Measurements from ENCODE around the gene ADARB2. TPM values are rescaled to one million over a fixed set of nuclear protein-coding genes. Genes with fewer than 3 reads are reported as not detected.

ADARB2 gene
- total and polyA plus RNA-seq, 2 experiments from 2014 or later = 2.0 to 5.0 TPM

DNA sequence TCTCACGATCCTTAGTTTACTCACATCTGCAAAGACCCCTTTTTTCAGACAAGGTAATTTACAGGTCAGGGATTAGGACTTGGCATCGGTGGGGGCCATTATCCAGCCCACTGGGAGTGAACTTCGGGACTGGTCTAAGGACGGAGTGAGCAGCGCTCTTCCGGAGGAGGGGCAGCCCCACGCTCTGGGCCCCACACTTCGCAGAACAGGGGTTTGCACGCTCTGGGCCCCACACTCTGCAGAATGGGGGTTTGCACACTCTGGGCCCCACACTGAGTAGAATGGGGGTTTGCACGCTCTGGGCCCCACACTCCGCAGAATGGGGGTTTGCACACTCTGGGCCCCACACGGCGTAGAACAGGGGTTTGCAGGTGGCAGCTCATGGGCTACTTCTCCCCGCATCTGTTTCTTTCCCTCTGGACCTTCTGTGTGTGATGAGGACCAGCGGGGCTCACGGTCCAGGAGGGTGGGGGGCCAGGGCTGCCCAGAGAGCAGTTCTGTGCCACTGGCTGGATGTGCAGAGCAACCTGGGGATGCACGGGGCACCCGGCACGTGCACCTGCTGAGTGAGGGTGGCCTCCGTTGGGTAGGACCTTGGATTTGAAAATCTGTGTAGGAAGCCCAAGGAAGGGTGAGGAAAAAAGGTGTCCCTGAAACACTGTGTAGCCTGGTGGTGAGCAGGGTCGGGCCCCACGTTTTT, 546.4 kb downstream of the ADARB2 start:
- no peaks in the 10 kb centered on the region for H3K9me3 Mint-ChIP-seq

More for the DNA sequence above, 546.4 kb downstream of the ADARB2 start:
- Mint-ChIP-seq H3K4me1 (peaks cover 16% of the 10 kb centered on the region), H3K27ac (no peak overlapping the region), H3K4me3 (no peak overlapping the region), H3K36me3 (ENCODE audit: low read depth) (no peaks in the 10 kb centered on the region), H3K27me3 (ENCODE audit: insufficient read depth, low read depth, poor library complexity) (peaks cover 16% of the 10 kb centered on the region)
- H3K4me1 ChIP-seq (ENCODE audit: insufficient read depth) = peaks cover 9% of the 10 kb centered on the region; the same call in 1 of the 2 replicates
- H3K4me2 ChIP-seq = no peak overlapping the region
- H4K20me1 ChIP-seq (replicated peaks; ENCODE audit: insufficient read depth) = no peaks in the 10 kb centered on the region
- H3K36me3 ChIP-seq (ENCODE audit: insufficient read depth) = no peaks in the 10 kb centered on the region
- ATAC-seq (no peak), DNase-seq (ENCODE audit: low spot score) (no peak)
- no peaks in the 10 kb centered on the region for H3K79me2 ChIP-seq (replicated peaks; ENCODE audit: insufficient read depth)
- no peaks in the 10 kb centered on the region for H3F3A ChIP-seq (replicated peaks; ENCODE audit: low read depth)
- no peaks in the 10 kb centered on the region for H3K9me2 ChIP-seq (ENCODE audit: insufficient read depth)
- H2AFZ ChIP-seq = no peak overlapping the region
- no peaks in the 10 kb centered on the region for H3K27me3 ChIP-seq (ENCODE audit: insufficient read depth)
- no peak overlapping the region for H3K4me3 ChIP-seq
- no peak for TF ChIP-seq NANOG (IDR thresholded peaks at IDR 0.05; ENCODE audit: borderline replicate concordance)
- no peak for TF ChIP-seq JUNB (IDR thresholded peaks at IDR 0.05; ENCODE audit: unreplicated experiment)
- no peak for TF ChIP-seq ZNF114 (CRISPR knock-in tag; IDR thresholded peaks at IDR 0.05)
- no peak for TF ChIP-seq REST (IDR thresholded peaks at IDR 0.05; ENCODE audit: unreplicated experiment)
- no peak for TF ChIP-seq STAT1 (IDR thresholded peaks at IDR 0.05; ENCODE audit: unreplicated experiment)
- TF ChIP-seq, protein P1, sequence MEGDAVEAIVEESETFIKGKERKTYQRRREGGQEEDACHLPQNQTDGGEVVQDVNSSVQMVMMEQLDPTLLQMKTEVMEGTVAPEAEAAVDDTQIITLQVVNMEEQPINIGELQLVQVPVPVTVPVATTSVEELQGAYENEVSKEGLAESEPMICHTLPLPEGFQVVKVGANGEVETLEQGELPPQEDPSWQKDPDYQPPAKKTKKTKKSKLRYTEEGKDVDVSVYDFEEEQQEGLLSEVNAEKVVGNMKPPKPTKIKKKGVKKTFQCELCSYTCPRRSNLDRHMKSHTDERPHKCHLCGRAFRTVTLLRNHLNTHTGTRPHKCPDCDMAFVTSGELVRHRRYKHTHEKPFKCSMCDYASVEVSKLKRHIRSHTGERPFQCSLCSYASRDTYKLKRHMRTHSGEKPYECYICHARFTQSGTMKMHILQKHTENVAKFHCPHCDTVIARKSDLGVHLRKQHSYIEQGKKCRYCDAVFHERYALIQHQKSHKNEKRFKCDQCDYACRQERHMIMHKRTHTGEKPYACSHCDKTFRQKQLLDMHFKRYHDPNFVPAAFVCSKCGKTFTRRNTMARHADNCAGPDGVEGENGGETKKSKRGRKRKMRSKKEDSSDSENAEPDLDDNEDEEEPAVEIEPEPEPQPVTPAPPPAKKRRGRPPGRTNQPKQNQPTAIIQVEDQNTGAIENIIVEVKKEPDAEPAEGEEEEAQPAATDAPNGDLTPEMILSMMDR (conservative IDR thresholded peaks at IDR 0.05; ENCODE audit: low read depth in 2 of 2) = no peak
- TF ChIP-seq ZNF331 (CRISPR knock-in tag; IDR thresholded peaks at IDR 0.05; ENCODE audit: low read depth) = no peak
- TF ChIP-seq CREB1 (CRISPR knock-in tag; IDR thresholded peaks at IDR 0.05; ENCODE audit: low read depth) = no peak
- TF ChIP-seq EZH2 (IDR thresholded peaks at IDR 0.05; ENCODE audit: low read depth, unreplicated experiment) = no peak
- no peak for TF ChIP-seq EZH2phosphoT487 (IDR thresholded peaks at IDR 0.05; ENCODE audit: unreplicated experiment)
- TF ChIP-seq, protein P2, sequence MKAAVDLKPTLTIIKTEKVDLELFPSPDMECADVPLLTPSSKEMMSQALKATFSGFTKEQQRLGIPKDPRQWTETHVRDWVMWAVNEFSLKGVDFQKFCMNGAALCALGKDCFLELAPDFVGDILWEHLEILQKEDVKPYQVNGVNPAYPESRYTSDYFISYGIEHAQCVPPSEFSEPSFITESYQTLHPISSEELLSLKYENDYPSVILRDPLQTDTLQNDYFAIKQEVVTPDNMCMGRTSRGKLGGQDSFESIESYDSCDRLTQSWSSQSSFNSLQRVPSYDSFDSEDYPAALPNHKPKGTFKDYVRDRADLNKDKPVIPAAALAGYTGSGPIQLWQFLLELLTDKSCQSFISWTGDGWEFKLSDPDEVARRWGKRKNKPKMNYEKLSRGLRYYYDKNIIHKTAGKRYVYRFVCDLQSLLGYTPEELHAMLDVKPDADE (IDR thresholded peaks at IDR 0.05) = no peak
- H3K27ac ChIP-seq (ENCODE audit: low read depth) = no peak overlapping the region
